Vagina (tissue), 2 donors: ENCODE data around the gene PEX26. TPM values are rescaled to one million over a fixed set of nuclear protein-coding genes. Genes with fewer than 3 reads are reported as not detected.
A peak's percentile ranks its signal among the peaks of the same experiment; 100 is the strongest.

ENCODE experiments used
- DNase-seq, 2 donors: peaks; one replicate each; pipeline ENCODE4 v3.0.0-alpha.2; 2017; ENCODE audit errors: extremely low spot score in 2 of 2
- H3K27ac ChIP-seq: fragments of 200-600 bp; sonication (generic); one replicate; pipeline ENCODE4 v1.5.1; 2019
- H3K27me3 ChIP-seq: fragments of 200-600 bp; sonication (generic); one replicate; pipeline ENCODE4 v1.5.1; 2019
- H3K36me3 ChIP-seq, 2 donors: fragments of 200-600 bp; sonication (generic); one replicate each; pipeline ENCODE4 v1.5.1; 2017 to 2019
- H3K4me1 ChIP-seq: fragments of 200-600 bp; sonication (generic); one replicate; pipeline ENCODE4 v1.5.1; 2019
- H3K4me3 ChIP-seq, 2 donors: fragments of 200-600 bp; sonication (generic); 1 replicate in 1 of 2; 2 replicates in 1 of 2; pipeline ENCODE4 v1.5.1; 2016 to 2019
- H3K9me3 ChIP-seq: fragments of 200-600 bp; sonication (generic); one replicate; pipeline ENCODE4 v1.5.1; 2019
- CTCF ChIP-seq, 3 experiments: fragments of 450-650 bp in 2 of 3; fragments of 200-600 bp in 1 of 3; sonication (generic) in 1 of 3; IDR thresholded peaks; one replicate each; pipeline ENCODE4 v1.5.1; 2017 to 2019; ENCODE audit warnings: antibody characterized with exemption in 3 of 3, mild to moderate bottlenecking in 2 of 3, moderate library complexity in 2 of 3
- POLR2A ChIP-seq, 2 donors: fragments of 450-650 bp; IDR thresholded peaks; one replicate each; pipeline ENCODE4 v1.6.1; 2017; ENCODE audit warnings: antibody characterized with exemption in 2 of 2, mild to moderate bottlenecking in 2 of 2, moderate library complexity in 2 of 2
- POLR2AphosphoS5 ChIP-seq, 2 donors: sonication (generic); formaldehyde crosslinking; IDR thresholded peaks; one replicate each; pipeline ENCODE4 v1.9.0; 2017; ENCODE audit warnings: antibody characterized with exemption in 2 of 2, mild to moderate bottlenecking in 2 of 2, low read depth in 1 of 2; ENCODE audit not compliant: insufficient read depth in 1 of 2
- intact Hi-C: fragments of 100-400 bp; cut with DNase I; formaldehyde crosslinking; loops from one replicate; pipeline ENCODE4 v1.15.1; 2023
- total RNA-seq: library from RNA; depleted of rRNA; stranded (reverse); fragments of >200 nt; gene quantifications from one replicate; pipeline ENCODE4 v1.2.3, GENCODE V29; 2016

Gene PEX26
- 25.5 TPM for total RNA-seq

- peaks cover 38% of the 10 kb centered on the region for H3K4me1 ChIP-seq
- intact Hi-C loops: loop anchor here (2.0 to 10.0 kb wide), 3 partner anchors 55 to 249 kb away; partner anchors contain the start of gene MICAL3
- peak within 1 kb of the TSS; percentile 67 to 85 for H3K4me3 ChIP-seq
- no peak for TF ChIP-seq CTCF (IDR thresholded peaks at IDR 0.05)
- TF ChIP-seq POLR2AphosphoS5 (IDR thresholded peaks at IDR 0.05; ENCODE audit: insufficient read depth in 1 of 2, low read depth in 1 of 2): peak; percentile 86 to 97
- peak in 1 of 2 donors; percentile 48 for TF ChIP-seq POLR2A (IDR thresholded peaks at IDR 0.05)
- no peaks in the 10 kb centered on the region for H3K27me3 ChIP-seq
- peak within 1 kb of the TSS; percentile 77 for H3K27ac ChIP-seq
- DNase-seq: peak in 1 of 2 donors; percentile 96
- peaks cover 0 to 24% of the 10 kb centered on the region in 2 donors for H3K36me3 ChIP-seq
- no peaks in the 10 kb centered on the region for H3K9me3 ChIP-seq
Observed at GRCh38 chr22:18077639-18078328, at the start of gene PEX26. Gene PEX26 (plus strand): TSS chr22:18077990. CDS start chr22:18078377, 387 bp downstream.

- no peak for DNase-seq
- TF ChIP-seq CTCF (IDR thresholded peaks at IDR 0.05): no peak
- TF ChIP-seq POLR2AphosphoS5 (IDR thresholded peaks at IDR 0.05; ENCODE audit: insufficient read depth in 1 of 2, low read depth in 1 of 2): peak in 1 of 2 donors; percentile 28
- no peaks in the 10 kb centered on the region for H3K36me3 ChIP-seq
- H3K27me3 ChIP-seq: no peaks in the 10 kb centered on the region
- H3K9me3 ChIP-seq: no peaks in the 10 kb centered on the region
- intact Hi-C loops: no loop called here
- H3K4me3 ChIP-seq: no peak overlapping the region
- no peak overlapping the region for H3K27ac ChIP-seq
- H3K4me1 ChIP-seq: peaks cover 36% of the 10 kb centered on the region
Observed at GRCh38 chr22:18028817-18029527, 48.8 kb upstream of the PEX26 start.

- Histone ChIP-seq H3K9me3 (no peaks in the 10 kb centered on the region), H3K4me1 (peaks cover 31% of the 10 kb centered on the region), H3K27ac (no peak overlapping the region), H3K27me3 (no peaks in the 10 kb centered on the region), H3K4me3 (no peak overlapping the region), H3K36me3 (no peaks in the 10 kb centered on the region)
- TF ChIP-seq POLR2AphosphoS5 (IDR thresholded peaks at IDR 0.05; ENCODE audit: insufficient read depth in 1 of 2, low read depth in 1 of 2) (no peak), POLR2A (IDR thresholded peaks at IDR 0.05) (no peak), CTCF (IDR thresholded peaks at IDR 0.05) (no peak)
- intact Hi-C loops: no loop called here
- no peak for DNase-seq
Observed at GRCh38 chr22:18029686-18030267, 48.0 kb upstream of the PEX26 start.

- no peak overlapping the region for H3K4me3 ChIP-seq
- H3K9me3 ChIP-seq: no peaks in the 10 kb centered on the region
- no peak for TF ChIP-seq POLR2A (IDR thresholded peaks at IDR 0.05)
- peak in 1 of 2 donors; percentile 42 for TF ChIP-seq POLR2AphosphoS5 (IDR thresholded peaks at IDR 0.05; ENCODE audit: insufficient read depth in 1 of 2, low read depth in 1 of 2)
- no peak for TF ChIP-seq CTCF (IDR thresholded peaks at IDR 0.05)
- peaks cover 26% of the 10 kb centered on the region for H3K4me1 ChIP-seq
- H3K27ac ChIP-seq: peak overlapping the region; percentile 72
- no peak for DNase-seq
- no peaks in the 10 kb centered on the region for H3K27me3 ChIP-seq
- no peaks in the 10 kb centered on the region for H3K36me3 ChIP-seq
- intact Hi-C loops: no loop called here
Observed at GRCh38 chr22:18031695-18032454, 45.9 kb upstream of the PEX26 start.
